ENCODE measurements around the gene DONSON. TPM values are rescaled to one million over a fixed set of nuclear protein-coding genes. Genes with fewer than 3 reads are reported as not detected.

DONSON gene
- total RNA-seq, 1 experiment from 2014 or later, result 35.3 TPM

- Histone ChIP-seq H3T11ph (ENCODE audit: low read length) (no peak overlapping the region), H4K5ac (ENCODE audit: insufficient read length, low read depth, low read length) (no peak overlapping the region), H2AK5ac (ENCODE audit: insufficient read length, low read length) (no peak overlapping the region), H3K79me2 (ENCODE audit: insufficient read depth, low read length) (peaks cover 39% of the 10 kb centered on the region; the same call in 1 of the 2 replicates), H3K18ac (ENCODE audit: insufficient read length, low read depth, low read length) (no peak overlapping the region), H3K9ac (ENCODE audit: extremely low read depth, insufficient read length, low read length) (no peak overlapping the region), H2BK20ac (ENCODE audit: low read depth, low read length, poor library complexity, severe bottlenecking) (no peak overlapping the region), H2BK120ac (ENCODE audit: low read depth, low read length, poor library complexity, severe bottlenecking) (no peak overlapping the region), H4K20me1 (ENCODE audit: control insufficient read depth, insufficient read depth, insufficient read length) (no peaks in the 10 kb centered on the region), H2AFZ (ENCODE audit: low read length) (no peak overlapping the region), H3K14ac (ENCODE audit: insufficient read depth, low read length) (no peak overlapping the region), H2BK12ac (ENCODE audit: insufficient read length, low read depth, low read length) (no peak overlapping the region), H3K27me3 (ENCODE audit: insufficient read depth, low read length) (no peaks in the 10 kb centered on the region), H2BK15ac (ENCODE audit: low read depth, low read length) (no peak overlapping the region), H3K79me1 (ENCODE audit: insufficient read depth, low read depth, low read length, poor library complexity, severe bottlenecking) (peaks cover 13% of the 10 kb centered on the region), H3K27ac (ENCODE audit: insufficient read length, low read depth, low read length) (no peak overlapping the region), H4K91ac (ENCODE audit: insufficient read length, low read depth, low read length) (no peak overlapping the region), H2BK5ac (ENCODE audit: insufficient read length, low read length) (no peak overlapping the region), H3K23ac (ENCODE audit: insufficient read length, low read depth, low read length) (no peak overlapping the region), H3K9me3 (ENCODE audit: control insufficient read depth, low read depth, low read length) (no peaks in the 10 kb centered on the region), H3K23me2 (ENCODE audit: insufficient read length, low read depth, low read length, poor library complexity, severe bottlenecking) (no peaks in the 10 kb centered on the region), H3K4me2 (ENCODE audit: insufficient read depth, insufficient read length, low read length) (no peak overlapping the region), H3K4ac (ENCODE audit: low read depth, low read length) (no peak overlapping the region), H4K8ac (replicated peaks; ENCODE audit: insufficient read length, low read depth, low read length) (no peak overlapping the region), H3K56ac (ENCODE audit: insufficient read length, low read depth, low read length) (no peak overlapping the region), H3K4me1 (ENCODE audit: insufficient read depth, low read length) (no peaks in the 10 kb centered on the region)
- Mint-ChIP-seq H3K4me3 (no peak overlapping the region), H3K27ac (no peak overlapping the region; a peak in 1 of 7 replicates), H3K4me1 (peaks cover 4 to 5% of the 10 kb centered on the region in 2 experiments; a peak in 2 of 4 replicates), H3K27me3 (ENCODE audit: low read depth) (no peaks in the 10 kb centered on the region), H3K36me3 (ENCODE audit: insufficient read depth in 1 of 3, low read depth in 3 of 3) (peaks cover 73 to 96% (median 94%) of the 10 kb centered on the region in 3 experiments), H3K9me3 (no peaks in the 10 kb centered on the region)
- TF ChIP-seq, protein P1, sequence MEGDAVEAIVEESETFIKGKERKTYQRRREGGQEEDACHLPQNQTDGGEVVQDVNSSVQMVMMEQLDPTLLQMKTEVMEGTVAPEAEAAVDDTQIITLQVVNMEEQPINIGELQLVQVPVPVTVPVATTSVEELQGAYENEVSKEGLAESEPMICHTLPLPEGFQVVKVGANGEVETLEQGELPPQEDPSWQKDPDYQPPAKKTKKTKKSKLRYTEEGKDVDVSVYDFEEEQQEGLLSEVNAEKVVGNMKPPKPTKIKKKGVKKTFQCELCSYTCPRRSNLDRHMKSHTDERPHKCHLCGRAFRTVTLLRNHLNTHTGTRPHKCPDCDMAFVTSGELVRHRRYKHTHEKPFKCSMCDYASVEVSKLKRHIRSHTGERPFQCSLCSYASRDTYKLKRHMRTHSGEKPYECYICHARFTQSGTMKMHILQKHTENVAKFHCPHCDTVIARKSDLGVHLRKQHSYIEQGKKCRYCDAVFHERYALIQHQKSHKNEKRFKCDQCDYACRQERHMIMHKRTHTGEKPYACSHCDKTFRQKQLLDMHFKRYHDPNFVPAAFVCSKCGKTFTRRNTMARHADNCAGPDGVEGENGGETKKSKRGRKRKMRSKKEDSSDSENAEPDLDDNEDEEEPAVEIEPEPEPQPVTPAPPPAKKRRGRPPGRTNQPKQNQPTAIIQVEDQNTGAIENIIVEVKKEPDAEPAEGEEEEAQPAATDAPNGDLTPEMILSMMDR (conservative IDR thresholded peaks at IDR 0.05), result no peak
- WGBS (ENCODE audit: extremely low coverage, insufficient read length, low lambda C conversion rate), result no CpG with 5 or more reads among the region's 24 CpGs
- no peak for DNase-seq
Measured at GRCh38 chr21:33552093-33552998, 36.1 kb downstream of the DONSON start.

Measured in H9 (cell line).